Stimulated activated naive CD8-positive, alpha-beta T cell treated with anti-CD3 and anti-CD28 coated beads, Interleukin-15, Interleukin-2, amounts not matched to agents 100 U/mL and 50 U/mL, for 24 hours (primary cell): ENCODE results near the gene AUH.

Source experiments
- ATAC-seq: fragments of 150-1000 bp; cut with Tn5 transposase; one replicate; pipeline ENCODE4 v1.10.0; 2021
- DNase-seq: peaks from one replicate; pipeline ENCODE4 v3.0.0; 2021

AUH gene

DNA sequence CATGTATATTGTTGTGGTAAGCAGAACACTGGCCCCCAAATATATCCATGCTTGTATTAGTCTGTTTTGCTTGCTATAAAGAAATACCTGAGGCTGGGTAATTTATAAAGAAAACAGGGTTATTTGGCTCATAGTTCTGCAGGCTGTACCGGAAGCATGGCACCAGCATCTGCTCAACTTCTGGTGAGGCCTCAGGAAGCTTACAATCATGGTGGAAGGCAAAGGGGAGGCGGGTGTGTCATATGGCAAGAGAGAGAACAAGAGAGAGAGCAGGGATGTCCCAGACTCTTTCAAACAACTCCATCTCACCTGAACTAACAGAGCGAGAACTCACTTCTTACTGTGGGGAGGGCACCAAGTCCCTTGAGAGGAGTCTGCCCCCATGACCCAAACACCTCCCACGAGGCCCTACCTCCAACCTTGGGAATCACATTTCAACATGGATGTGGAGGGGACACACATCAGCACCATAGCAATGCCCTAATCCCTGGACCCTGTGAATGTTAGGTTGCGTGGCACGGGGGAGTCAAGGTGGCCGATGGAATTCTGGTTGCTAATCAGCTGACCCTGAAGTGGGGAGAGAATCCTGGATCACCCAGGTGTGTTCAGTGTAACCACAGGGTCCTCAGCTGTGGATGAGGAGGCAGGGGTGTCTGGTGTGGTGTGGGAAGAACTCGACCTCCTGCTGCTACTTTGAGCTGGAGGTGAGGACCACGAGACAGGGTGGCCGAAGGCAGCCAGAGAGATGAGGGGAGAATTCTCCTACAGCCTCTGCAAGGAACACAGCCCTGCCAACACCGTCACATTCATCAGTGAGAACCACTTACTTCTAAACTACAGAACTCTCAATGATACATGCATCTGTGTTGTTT lies 172.8 kb downstream of the AUH start:
- ATAC-seq, result no peak
- DNase-seq, result no peak

DNA sequence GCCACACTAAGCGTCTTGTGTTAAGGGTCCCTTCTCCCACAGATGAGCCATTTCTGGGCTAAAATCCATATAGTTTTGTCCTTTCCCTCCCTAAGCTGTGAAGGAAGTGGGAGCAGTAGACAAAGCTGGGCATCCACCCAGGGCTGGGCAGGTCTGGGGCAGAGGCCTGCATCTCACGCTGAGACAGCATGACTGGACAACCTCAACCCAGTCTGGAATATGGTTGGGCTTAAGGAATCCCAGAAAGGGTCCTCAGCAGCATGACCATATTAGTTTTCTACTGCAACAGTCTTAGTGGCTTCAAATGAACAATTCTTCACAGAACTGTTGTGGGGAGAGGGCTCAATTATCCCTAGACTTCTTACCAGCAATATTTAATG lies 173.8 kb downstream of the AUH start:
- ATAC-seq (no peak), DNase-seq (no peak)

DNA sequence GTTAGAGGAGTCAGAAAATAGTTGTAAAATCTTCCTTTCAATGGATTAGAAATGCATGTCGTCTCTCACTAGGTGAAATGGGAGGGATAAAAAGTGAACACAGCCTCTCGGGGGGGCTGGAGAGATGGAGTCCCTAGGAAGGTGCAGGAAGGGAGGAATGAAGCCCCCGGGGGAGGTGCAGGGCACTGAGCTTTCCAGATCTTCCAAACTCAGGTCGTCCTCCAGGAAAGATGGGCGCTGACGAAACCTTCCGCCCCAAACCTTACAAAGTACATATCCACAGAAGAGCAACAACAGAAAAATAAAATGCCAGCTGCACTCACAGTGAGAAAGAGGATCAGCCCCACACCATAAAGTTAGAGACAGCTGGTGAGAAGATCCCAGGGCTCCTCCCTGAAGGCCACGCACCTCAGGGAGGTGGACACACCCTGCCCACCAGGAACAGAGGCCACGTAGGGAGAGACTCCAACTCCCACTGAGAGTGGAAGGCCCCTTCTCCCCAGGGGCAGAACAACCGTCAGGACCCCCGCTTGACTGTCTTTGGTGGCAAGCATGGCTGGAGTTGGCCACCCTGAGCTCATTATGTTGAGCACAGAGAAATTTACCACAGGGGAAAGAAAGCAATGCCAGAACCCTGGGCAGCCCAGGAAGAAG lies 174.3 kb downstream of the AUH start:
- DNase-seq (no peak), ATAC-seq (no peak)

GRCh38 chr9:91186632-91187108 lies 175.0 kb downstream of the AUH start:
- peak; percentile 53 for ATAC-seq
- DNase-seq, result no peak

GRCh38 chr9:91185193-91185886 lies 176.4 kb downstream of the AUH start:
- no peak for ATAC-seq
- DNase-seq, result no peak

- no peak for ATAC-seq
These were observed 179.1 kb downstream of the AUH start for GRCh38 chr9:91182429-91183225.

GRCh38 chr9:91181541-91181940 lies 180.2 kb downstream of the AUH start:
- ATAC-seq, result no peak
- no peak for DNase-seq

More at GRCh38 chr9:91182429-91183225, 179.1 kb downstream of the AUH start:
- no peak for DNase-seq

GRCh38 chr9:91180930-91181268 lies 180.8 kb downstream of the AUH start:
- DNase-seq, result no peak
- ATAC-seq, result no peak

DNA sequence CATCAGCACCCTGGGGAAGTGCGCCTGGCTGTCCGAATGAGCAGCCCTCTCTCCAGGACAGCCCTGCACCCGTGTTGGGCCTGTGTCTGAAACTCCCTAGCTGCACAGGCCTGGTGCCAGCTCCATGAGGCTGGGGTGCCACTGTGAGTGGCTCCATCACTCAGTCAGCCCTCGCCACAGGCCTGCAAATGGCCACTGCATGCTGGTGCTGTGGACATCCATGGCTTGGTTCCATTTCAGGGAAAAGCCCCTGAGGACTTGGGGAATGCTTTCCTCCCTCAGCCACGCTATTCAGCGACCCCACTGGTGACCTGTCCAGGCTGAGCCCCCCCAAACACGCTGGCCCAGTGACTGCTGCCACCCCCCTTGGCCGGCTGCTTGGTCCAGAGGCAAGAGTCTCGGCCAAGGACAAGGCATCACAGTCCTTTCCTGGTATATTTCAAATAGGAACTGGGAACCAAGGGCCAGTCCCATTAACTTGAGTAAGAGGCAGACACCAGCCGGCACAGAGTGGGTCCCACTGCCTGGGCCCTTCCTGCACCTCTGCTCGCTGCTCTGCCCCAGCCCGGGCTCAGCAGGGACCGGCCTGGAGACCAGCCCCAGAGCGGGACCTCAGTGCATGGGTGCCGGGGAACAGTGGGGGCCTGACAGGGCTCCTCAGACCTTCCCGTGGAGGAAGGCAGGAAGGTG lies 181.3 kb downstream of the AUH start:
- ATAC-seq, result no peak
- DNase-seq, result no peak

- DNase-seq, result no peak
- ATAC-seq, result no peak
These were observed 182.2 kb downstream of the AUH start for GRCh38 chr9:91179237-91180138.

DNA sequence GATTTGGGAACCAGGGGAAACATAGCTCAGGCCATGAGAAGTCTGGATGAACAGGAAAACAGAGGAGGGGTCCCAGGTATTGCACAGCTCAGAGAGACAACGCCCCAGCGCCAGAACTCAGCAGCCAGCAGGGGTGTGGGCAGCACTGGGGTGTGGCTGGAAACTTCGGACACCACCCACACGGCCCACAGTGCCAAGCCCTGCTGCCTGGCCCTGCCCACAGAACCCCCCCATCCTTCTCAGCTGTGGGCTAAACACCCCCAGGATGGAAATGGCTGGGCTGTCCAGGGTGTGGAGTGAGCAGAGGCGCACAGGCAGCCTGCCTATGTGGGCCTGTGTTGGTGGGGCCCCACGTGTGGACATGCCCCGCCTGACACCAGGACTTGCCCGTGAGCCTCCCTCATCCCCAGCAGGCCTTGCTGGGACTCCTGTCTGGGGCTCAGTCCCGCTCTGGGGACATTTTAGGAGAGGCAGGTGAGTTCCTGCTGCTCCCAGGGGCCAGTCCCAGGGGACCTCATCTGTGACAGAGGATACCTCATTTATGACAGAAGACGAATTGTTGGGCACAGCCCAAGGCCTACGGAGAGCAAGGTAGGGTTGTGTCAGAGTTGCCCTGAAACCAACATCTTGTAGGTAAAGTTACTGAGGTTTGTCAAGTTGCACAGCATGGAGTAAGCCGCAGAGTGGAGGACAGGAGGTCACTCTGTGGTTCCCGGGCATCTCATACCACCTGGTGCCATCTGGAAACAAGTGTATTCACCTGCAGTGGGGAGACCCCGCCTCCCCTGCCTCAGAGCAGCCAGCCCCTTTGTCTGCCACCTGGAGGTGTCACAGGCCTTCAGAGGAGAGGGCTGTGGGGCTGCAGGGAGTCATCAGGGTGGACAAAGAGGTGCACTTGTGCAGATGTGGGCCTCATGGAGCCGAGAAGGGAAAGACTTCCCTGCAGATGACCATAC lies 183.2 kb downstream of the AUH start:
- ATAC-seq (peak; percentile 13), DNase-seq (no peak)

GRCh38 chr9:91177661-91178280 lies 183.9 kb downstream of the AUH start:
- ATAC-seq (peak; percentile 81), DNase-seq (peak; percentile 66)

- peak; percentile 10 for DNase-seq
- ATAC-seq, result no peak
These were observed 184.6 kb downstream of the AUH start for GRCh38 chr9:91177081-91177480.

- ATAC-seq, result no peak
- DNase-seq, result peak; percentile 3
These were observed 185.3 kb downstream of the AUH start for GRCh38 chr9:91176426-91176825.

GRCh38 chr9:91174772-91175171 lies 186.9 kb downstream of the AUH start:
- peak; percentile 1 for DNase-seq

DNA sequence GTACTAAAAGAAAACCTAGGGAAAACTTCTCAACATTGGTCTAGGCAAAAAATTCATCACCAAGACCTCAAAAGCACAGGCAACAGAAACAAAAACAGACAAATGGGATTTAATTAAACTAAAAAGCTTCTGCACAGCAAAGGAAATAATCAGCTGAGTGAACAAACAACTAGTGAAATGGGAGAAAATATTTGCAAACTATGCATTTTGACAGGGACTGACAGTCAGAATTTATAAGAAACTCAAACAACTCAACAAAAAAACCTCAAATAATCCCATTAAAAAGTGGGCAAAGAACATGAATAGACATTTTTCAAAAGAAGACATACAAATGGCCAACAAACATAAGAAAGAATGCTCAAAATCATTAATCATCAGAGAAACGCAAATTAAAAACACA lies 189.4 kb downstream of the AUH start:
- DNase-seq (no peak), ATAC-seq (no peak)

More at GRCh38 chr9:91174772-91175171, 186.9 kb downstream of the AUH start:
- no peak for ATAC-seq

DNA sequence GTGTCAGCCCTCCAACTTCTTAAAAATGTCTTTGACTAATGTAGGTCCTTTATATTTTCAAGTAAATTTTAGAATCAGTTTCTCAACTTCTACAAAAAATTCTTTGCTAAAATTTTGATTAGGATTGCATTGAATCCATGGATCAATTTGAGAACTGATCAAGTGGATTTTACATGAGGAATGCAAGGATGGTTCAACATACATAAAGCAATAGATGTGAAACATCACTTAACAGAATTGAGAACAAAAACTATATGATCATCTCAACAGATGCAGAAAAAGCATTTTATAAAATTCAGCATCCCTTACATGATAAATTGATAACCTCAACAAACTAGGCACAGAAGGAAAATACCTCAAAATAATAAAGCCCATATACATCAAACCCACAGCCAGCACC lies 190.8 kb downstream of the AUH start:
- DNase-seq (no peak), ATAC-seq (no peak)

GRCh38 chr9:91166796-91167366 lies 194.8 kb downstream of the AUH start:
- no peak for ATAC-seq
- DNase-seq, result peak; percentile 1
